Kidney (tissue), 14 donors: ENCODE results near the gene DNTT. TPM values are rescaled to one million over a fixed set of nuclear protein-coding genes. Genes with fewer than 3 reads are reported as not detected.

Experiments used
- DNase-seq, 5 donors: peaks; one replicate each; pipeline ENCODE4 v3.0.0-alpha.2; 2013 to 2020
- FAIRE-seq: peaks from 2 replicates; lab custom pipeline; 2012; peaks lifted over from hg19 to GRCh38; lab: Jason Lieb, UNC
- H3K27ac ChIP-seq, 2 donors: one replicate each; pipeline ENCODE4 v1.7.0; 2013; ENCODE audit warnings: low read depth in 2 of 2, low read length in 2 of 2, inconsistent platforms in 1 of 2
- H3K27me3 ChIP-seq: one replicate; pipeline ENCODE4 v1.7.1; 2013; ENCODE audit warnings: low read length, inconsistent platforms; ENCODE audit not compliant: control insufficient read depth, insufficient read depth
- H3K36me3 ChIP-seq, 3 donors: one replicate each; pipeline versions ENCODE4 v1.7.0 to v1.7.1; 2013; ENCODE audit warnings: low read length in 3 of 3, control low read depth in 1 of 3, inconsistent platforms in 1 of 3; ENCODE audit not compliant: insufficient read depth in 3 of 3, control insufficient read depth in 2 of 3
- H3K4me1 ChIP-seq, 3 donors: one replicate each; pipeline versions ENCODE4 v1.7.0 to v1.7.1; 2013; ENCODE audit warnings: low read length in 3 of 3, inconsistent platforms in 1 of 3, low read depth in 1 of 3; ENCODE audit not compliant: control insufficient read depth in 2 of 3, insufficient read depth in 2 of 3
- H3K4me3 ChIP-seq, 3 donors: one replicate each; pipeline versions ENCODE4 v1.7.0 to v1.8.1; 2013; ENCODE audit warnings: low read length in 3 of 3, control low read depth in 1 of 3, inconsistent platforms in 1 of 3
- H3K9ac ChIP-seq, 3 donors: one replicate each; pipeline versions ENCODE4 v1.7.0 to v1.7.1; 2013; ENCODE audit warnings: low read length in 3 of 3, control low read depth in 1 of 3, inconsistent platforms in 1 of 3
- H3K9me3 ChIP-seq, 3 donors: one replicate each; pipeline versions ENCODE4 v1.7.0 to v1.7.1; 2013; ENCODE audit warnings: low read length in 3 of 3, control low read depth in 1 of 3, inconsistent platforms in 1 of 3; ENCODE audit not compliant: control insufficient read depth in 2 of 3, insufficient read depth in 1 of 3
- CTCF ChIP-seq: IDR thresholded peaks from 3 replicates; pipeline ENCODE4 v1.5.1; 2012; ENCODE audit warnings: mild to moderate bottlenecking, moderate library complexity, borderline replicate concordance; ENCODE audit not compliant: insufficient read depth; ENCODE audit errors: extremely low read depth
- intact Hi-C: fragments of 100-400 bp; cut with DNase I; formaldehyde crosslinking; loops from one replicate; pipeline ENCODE4 v1.11.1; 2022
- polyA plus RNA-seq: library from polyadenylated mRNA; stranded (reverse); fragments of 350-450 nt; fragmentation: Illumina TruSeq; extraction: RNeasy Lipid Tissue Mini Kit (QIAGEN cat#74804); gene quantifications from one replicate; pipeline ENCODE4 v1.2.3, GENCODE V29; 2014; ENCODE audit warnings: low read depth, low replicate concordance; ENCODE audit not compliant: insufficient read depth
- total RNA-seq: library from RNA; stranded (reverse); fragmentation: NEBNext Ultra II Directional; extraction: Animal tissue kit (Norgen Biotek cat#: 25700); gene quantifications from one replicate; pipeline ENCODE4 v1.2.1, GENCODE V29; 2021
- donor health status: control.
- donor health status: control.
- donor health status: control.
- donor health status: control.
- donor health status: control.
- donor health status: DM: yes; HTN: yes; CAD: no.
- donor health status: Normal renal cell carcinoma (clear cell type).

The DNTT gene
- total and polyA plus RNA-seq, 2 donors from 2014 or later: not detected

GRCh38 chr10:96290368-96291133 is 13.7 kb upstream of the DNTT start:
- H3K4me1 ChIP-seq: peaks cover 11 to 20% (median 16%) of the 10 kb centered on the region in 3 donors
- no peaks in the 10 kb centered on the region for H3K36me3 ChIP-seq
- intact Hi-C loops: loop anchor here (5.0 kb wide), 1 partner anchor 58 kb away; no protein-coding TSS in a partner anchor
- no peaks in the 10 kb centered on the region for H3K9me3 ChIP-seq
- H3K27me3 ChIP-seq: no peaks in the 10 kb centered on the region
- no peak for FAIRE-seq
- H3K9ac ChIP-seq: no peak overlapping the region
- no peak for TF ChIP-seq CTCF
- no peak for DNase-seq
- no peak overlapping the region for H3K27ac ChIP-seq
- H3K4me3 ChIP-seq: no peak overlapping the region

- Histone ChIP-seq H3K27ac (no peak overlapping the region), H3K9ac (no peak overlapping the region), H3K9me3 (no peaks in the 10 kb centered on the region), H3K4me1 (peaks cover 3 to 6% (median 6%) of the 10 kb centered on the region in 3 donors), H3K36me3 (no peaks in the 10 kb centered on the region), H3K4me3 (no peak overlapping the region), H3K27me3 (no peaks in the 10 kb centered on the region)
- peak in 3 of 5 donors; percentile 53 to 80 (median 73) for DNase-seq
- intact Hi-C loops: loop anchor here (5.0 kb wide), 1 partner anchor 61 kb away; no protein-coding TSS in a partner anchor
- TF ChIP-seq CTCF: peak; percentile 55
- FAIRE-seq: peak; percentile 91
Observed at GRCh38 chr10:96292971-96293920, 11.0 kb upstream of the DNTT start.

GRCh38 chr10:96295475-96295874 is 8.8 kb upstream of the DNTT start:
- FAIRE-seq: no peak
- H3K36me3 ChIP-seq: no peaks in the 10 kb centered on the region
- DNase-seq: no peak
- TF ChIP-seq CTCF: no peak
- no peak overlapping the region for H3K27ac ChIP-seq
- no peaks in the 10 kb centered on the region for H3K9me3 ChIP-seq
- no peak overlapping the region for H3K4me3 ChIP-seq
- peaks cover 0 to under 1% (median 0%) of the 10 kb centered on the region in 3 donors for H3K4me1 ChIP-seq
- intact Hi-C loops: no loop called here
- H3K9ac ChIP-seq: no peak overlapping the region
- no peaks in the 10 kb centered on the region for H3K27me3 ChIP-seq
